Stimulated activated CD8-positive, alpha-beta memory T cell treated with anti-CD3 and anti-CD28 coated beads, Interleukin-4, amount 100 ng/mL, for 4 hours (primary cell): ENCODE results near the gene PRM3.
A peak's percentile ranks its signal among the peaks of the same experiment; 100 is the strongest.

Experiments used
- DNase-seq, 2 donors: peaks; one replicate each; pipeline ENCODE4 v3.0.0-alpha.2; 2020; ENCODE audit warnings: low read depth in 2 of 2, low spot score in 1 of 2

The PRM3 gene

GRCh38 chr16:11259655-11260595 is 13.5 kb downstream of the PRM3 start:
- DNase-seq: no peak

- no peak for DNase-seq
Measured at GRCh38 chr16:11258553-11259492, 14.6 kb downstream of the PRM3 start.

GRCh38 chr16:11257131-11257938 is 16.1 kb downstream of the PRM3 start:
- no peak for DNase-seq

GRCh38 chr16:11256661-11257130 is 16.7 kb downstream of the PRM3 start:
- DNase-seq: no peak

GRCh38 chr16:11255737-11256660 is 17.4 kb downstream of the PRM3 start, which contains the start of gene SOCS1:
SOCS1 (minus strand) TSS chr16:11256204; CDS start chr16:11255478, 726 bp downstream.
- DNase-seq: peak; percentile 75 to 76

- DNase-seq: no peak
Measured at GRCh38 chr16:11254913-11255736, 18.3 kb downstream of the PRM3 start.

- no peak for DNase-seq
Measured at GRCh38 chr16:11253995-11254912, 19.2 kb downstream of the PRM3 start.

GRCh38 chr16:11253009-11253994 is 20.1 kb downstream of the PRM3 start:
- peak in 1 of 2 donors; percentile 41 for DNase-seq

- no peak for DNase-seq
Measured at GRCh38 chr16:11252482-11252931, 20.9 kb downstream of the PRM3 start.

GRCh38 chr16:11251525-11252481 is 21.6 kb downstream of the PRM3 start:
- DNase-seq: peak; percentile 69 to 71

GRCh38 chr16:11250786-11251524 is 22.5 kb downstream of the PRM3 start:
- DNase-seq: no peak

GRCh38 chr16:11250091-11250785 is 23.2 kb downstream of the PRM3 start:
- DNase-seq: no peak

- no peak for DNase-seq
Measured at GRCh38 chr16:11249233-11250061, 24.0 kb downstream of the PRM3 start.
